ENCODE data around the gene KRT85.

GRCh38 chr12:52401526-52401925, 34.2 kb upstream of the KRT85 start:
- TF ChIP-seq EZH2phosphoT487 (IDR thresholded peaks at IDR 0.05; ENCODE audit: insufficient read depth, low read depth) (no peak), EZH2 (IDR thresholded peaks at IDR 0.05; ENCODE audit: insufficient read depth, poor library complexity, severe bottlenecking) (no peak)
